ENCODE measurements around the gene TRIM62. TPM values are rescaled to one million over a fixed set of nuclear protein-coding genes. Genes with fewer than 3 reads are reported as not detected.

Gene TRIM62
- total RNA-seq, 1 donor from 2014 or later = 1.5 TPM

GRCh38 chr1:33162141-33162540, 19.7 kb downstream of the TRIM62 start:
- no peak for DNase-seq (ENCODE audit: low read depth, low spot score)

GRCh38 chr1:33161061-33161681, 20.7 kb downstream of the TRIM62 start:
- no peak for DNase-seq (ENCODE audit: low read depth, low spot score)

- DNase-seq (ENCODE audit: low read depth, low spot score) = no peak
Measured at GRCh38 chr1:33159577-33159976, 22.3 kb downstream of the TRIM62 start.

- DNase-seq (ENCODE audit: low read depth, low spot score) = no peak
Measured at GRCh38 chr1:33158366-33158765, 23.5 kb downstream of the TRIM62 start.

- no peak for DNase-seq (ENCODE audit: low read depth, low spot score)
Measured at GRCh38 chr1:33157131-33157530, 24.7 kb downstream of the TRIM62 start.

- DNase-seq (ENCODE audit: low read depth, low spot score) = no peak
Measured at GRCh38 chr1:33155877-33156538, 25.8 kb downstream of the TRIM62 start.

GRCh38 chr1:33153650-33154049, 28.2 kb downstream of the TRIM62 start:
- DNase-seq (ENCODE audit: low read depth, low spot score) = no peak

- DNase-seq (ENCODE audit: low read depth, low spot score) = no peak
Measured at GRCh38 chr1:33152685-33153432, 29.0 kb downstream of the TRIM62 start.

GRCh38 chr1:33151116-33151515, 30.7 kb downstream of the TRIM62 start:
- no peak for DNase-seq (ENCODE audit: low read depth, low spot score)

GRCh38 chr1:33150522-33150921, 31.3 kb downstream of the TRIM62 start:
- DNase-seq (ENCODE audit: low read depth, low spot score) = no peak

GRCh38 chr1:33149453-33150190, 32.2 kb downstream of the TRIM62 start:
- DNase-seq (ENCODE audit: low read depth, low spot score) = no peak

GRCh38 chr1:33148615-33149014, 33.2 kb downstream of the TRIM62 start:
- DNase-seq (ENCODE audit: low read depth, low spot score) = no peak

GRCh38 chr1:33147997-33148314, 33.9 kb downstream of the TRIM62 start:
- no peak for DNase-seq (ENCODE audit: low read depth, low spot score)

- no peak for DNase-seq (ENCODE audit: low read depth, low spot score)
Measured at GRCh38 chr1:33147275-33147996, 34.4 kb downstream of the TRIM62 start.

- DNase-seq (ENCODE audit: low read depth, low spot score) = no peak
Measured at GRCh38 chr1:33146003-33146402, 35.8 kb downstream of the TRIM62 start.

GRCh38 chr1:33143698-33144097, 38.1 kb downstream of the TRIM62 start:
- no peak for DNase-seq (ENCODE audit: low read depth, low spot score)

GRCh38 chr1:33143176-33143575, 38.7 kb downstream of the TRIM62 start:
- no peak for DNase-seq (ENCODE audit: low read depth, low spot score)

GRCh38 chr1:33142483-33143064, 39.3 kb downstream of the TRIM62 start:
- no peak for DNase-seq (ENCODE audit: low read depth, low spot score)

GRCh38 chr1:33141781-33142180, 40.1 kb downstream of the TRIM62 start:
- no peak for DNase-seq (ENCODE audit: low read depth, low spot score)

- no peak for DNase-seq (ENCODE audit: low read depth, low spot score)
Measured at GRCh38 chr1:33141216-33141615, 40.6 kb downstream of the TRIM62 start.

All from pulmonary artery endothelial cell (primary cell).